Adipose tissue (tissue), 3 donors: Measurements from ENCODE around the gene CDKN2AIP. TPM values are rescaled to one million over a fixed set of nuclear protein-coding genes. Genes with fewer than 3 reads are reported as not detected.

Source experiments
- H3K27ac ChIP-seq: one replicate; pipeline ENCODE4 v1.5.1; 2013; ENCODE audit warnings: low read depth, low read length
- WGBS, 3 donors: extraction: QIAGEN DNeasy Blood & Tissue Kit; methylation state at CpG; one replicate each; pipeline ENCODE4 v1.1.7; 2013; 5-methylcytosine and 5-hydroxymethylcytosine counted together
- polyA plus RNA-seq, 3 donors: library from polyadenylated mRNA; stranded (reverse); fragments of 200-250 nt; gene quantifications; one replicate each; pipeline ENCODE4 v1.2.3, GENCODE V29; 2013
- donor health status: healthy with polysubstance abuse.
- donor health status: Bipolar disorder and iron deficiency.
- donor health status: healthy.

CDKN2AIP gene
- polyA plus RNA-seq = 1 to 10 TPM; 7.6 to 9.6 (median 9.4) TPM

GRCh38 chr4:183444214-183445096 is at the start of gene CDKN2AIP:
TSS of gene CDKN2AIP (plus strand) at chr4:183444636. CDS start at chr4:183444798, 162 bp downstream.
- H3K27ac ChIP-seq = peak within 1 kb of the TSS; percentile 95

GRCh38 chr4:183395395-183395794 is 49.0 kb upstream of the CDKN2AIP start:
- no peak overlapping the region for H3K27ac ChIP-seq
- 48 to 80% (median 67%) methylated on average over 5 of the region's 5 CpGs for WGBS, 3 donors

More at GRCh38 chr4:183444214-183445096, at the start of gene CDKN2AIP:
- 0 to 1% (median 0%) methylated on average over 103 to 109 of the region's 109 CpGs for WGBS, 3 donors

- no peak overlapping the region for H3K27ac ChIP-seq
Observed at GRCh38 chr4:183396227-183396637, 48.2 kb upstream of the CDKN2AIP start.

- no peak overlapping the region for H3K27ac ChIP-seq
- 75 to 82% (median 78%) methylated on average over 14 of the region's 14 CpGs for WGBS, 3 donors
Observed at GRCh38 chr4:183397741-183398297, 46.6 kb upstream of the CDKN2AIP start.

GRCh38 chr4:183398298-183399125 is 45.9 kb upstream of the CDKN2AIP start:
- whole genome bisulfite sequencing, 3 donors = 1% methylated on average over 52 to 61 of the region's 61 CpGs
- no peak overlapping the region for H3K27ac ChIP-seq

GRCh38 chr4:183399126-183399522 is 45.3 kb upstream of the CDKN2AIP start:
- H3K27ac ChIP-seq = no peak overlapping the region
- 66 to 89% (median 71%) methylated on average over 15 of the region's 15 CpGs for WGBS, 3 donors

- H3K27ac ChIP-seq = no peak overlapping the region
- WGBS, 3 donors = 66 to 89% (median 71%) methylated on average over 12 of the region's 12 CpGs
Observed at GRCh38 chr4:183399616-183400015, 44.8 kb upstream of the CDKN2AIP start.

- H3K27ac ChIP-seq = no peak overlapping the region
- WGBS, 3 donors = 79 to 92% (median 81%) methylated on average over 5 of the region's 5 CpGs
Observed at GRCh38 chr4:183400035-183400434, 44.4 kb upstream of the CDKN2AIP start.

- 85 to 90% (median 87%) methylated on average over 4 of the region's 4 CpGs for WGBS, 3 donors
- no peak overlapping the region for H3K27ac ChIP-seq
Observed at GRCh38 chr4:183401473-183401872, 43.0 kb upstream of the CDKN2AIP start.

GRCh38 chr4:183402771-183403170 is 41.7 kb upstream of the CDKN2AIP start:
- no peak overlapping the region for H3K27ac ChIP-seq
- WGBS, 3 donors = 53 to 79% (median 78%) methylated on average over 4 of the region's 4 CpGs

GRCh38 chr4:183403486-183403885 is 41.0 kb upstream of the CDKN2AIP start:
- 74 to 87% (median 84%) methylated on average over 9 of the region's 9 CpGs for WGBS, 3 donors
- H3K27ac ChIP-seq = no peak overlapping the region

GRCh38 chr4:183403961-183404360 is 40.5 kb upstream of the CDKN2AIP start:
- no peak overlapping the region for H3K27ac ChIP-seq
- 90 to 92% (median 92%) methylated on average over 4 of the region's 4 CpGs for WGBS, 3 donors

- no peak overlapping the region for H3K27ac ChIP-seq
- WGBS, 3 donors = 60 to 92% (median 62%) methylated on average over 11 of the region's 11 CpGs
Observed at GRCh38 chr4:183405303-183405702, 39.1 kb upstream of the CDKN2AIP start.

GRCh38 chr4:183407128-183407585 is 37.3 kb upstream of the CDKN2AIP start:
- WGBS, 3 donors = 0 to 1% (median 1%) methylated on average over 32 of the region's 32 CpGs
- H3K27ac ChIP-seq = no peak overlapping the region

- 74 to 84% (median 80%) methylated on average over 8 of the region's 8 CpGs for WGBS, 3 donors
- no peak overlapping the region for H3K27ac ChIP-seq
Observed at GRCh38 chr4:183407635-183408464, 36.6 kb upstream of the CDKN2AIP start.

- H3K27ac ChIP-seq = no peak overlapping the region
- WGBS, 3 donors = 67 to 80% (median 67%) methylated on average over 8 of the region's 8 CpGs
Observed at GRCh38 chr4:183408796-183409195, 35.6 kb upstream of the CDKN2AIP start.

GRCh38 chr4:183409483-183409882 is 35.0 kb upstream of the CDKN2AIP start:
- no peak overlapping the region for H3K27ac ChIP-seq
- 58 to 86% (median 79%) methylated on average over 4 of the region's 4 CpGs for WGBS, 3 donors

- WGBS, 3 donors = 84 to 87% (median 86%) methylated on average over 9 of the region's 9 CpGs
Observed at GRCh38 chr4:183409934-183410333, 34.5 kb upstream of the CDKN2AIP start.

More at GRCh38 chr4:183409934-183410333, 34.5 kb upstream of the CDKN2AIP start:
- no peak overlapping the region for H3K27ac ChIP-seq
